Suprapubic skin (tissue), 4 donors: Measurements from ENCODE around the gene NPC1L1.

Experiments
- EP300 ChIP-seq: sonication (generic); formaldehyde crosslinking; IDR thresholded peaks from one replicate; pipeline ENCODE4 v1.6.1; 2017; ENCODE audit warnings: antibody characterized with exemption
- POLR2A ChIP-seq, 2 donors: fragments of 450-650 bp; IDR thresholded peaks; one replicate each; pipeline ENCODE4 v1.6.1; 2017; ENCODE audit warnings: antibody characterized with exemption in 2 of 2, mild to moderate bottlenecking in 2 of 2, moderate library complexity in 2 of 2
- POLR2AphosphoS5 ChIP-seq, 3 donors: sonication (generic); formaldehyde crosslinking; IDR thresholded peaks; one replicate each; pipeline ENCODE4 v1.6.1; 2017; ENCODE audit warnings: antibody characterized with exemption in 3 of 3
- TF ChIP-seq, protein P1 (sequence below), 2 donors: fragments of 200-600 bp in 1 of 2; fragments of 450-650 bp in 1 of 2; sonication (generic) in 1 of 2; IDR thresholded peaks; one replicate each; pipeline ENCODE4 v1.5.1; 2016 to 2019; ENCODE audit warnings: antibody characterized with exemption in 2 of 2, mild to moderate bottlenecking in 1 of 2, moderate library complexity in 1 of 2

DNA sequence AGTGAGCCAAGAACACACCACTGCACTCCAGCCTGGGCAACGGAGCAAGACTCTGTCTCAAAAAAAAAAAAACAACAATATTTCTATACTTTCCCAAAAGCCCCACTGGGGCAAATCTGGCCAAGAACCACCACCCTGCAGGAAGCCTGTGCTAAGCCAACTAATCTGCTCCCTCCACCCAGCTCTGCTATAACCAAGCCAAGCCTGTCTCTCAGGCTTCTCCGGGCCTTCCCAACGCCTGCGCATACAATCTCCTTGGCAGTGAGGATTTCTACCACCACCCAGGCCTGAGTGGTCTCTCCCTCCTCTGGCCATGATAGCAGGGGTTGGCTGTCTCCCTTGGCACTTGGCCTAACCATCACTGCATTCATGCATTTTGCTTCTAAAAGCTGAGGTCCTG lies 18.4 kb upstream of the NPC1L1 start:
- TF ChIP-seq, protein P1, sequence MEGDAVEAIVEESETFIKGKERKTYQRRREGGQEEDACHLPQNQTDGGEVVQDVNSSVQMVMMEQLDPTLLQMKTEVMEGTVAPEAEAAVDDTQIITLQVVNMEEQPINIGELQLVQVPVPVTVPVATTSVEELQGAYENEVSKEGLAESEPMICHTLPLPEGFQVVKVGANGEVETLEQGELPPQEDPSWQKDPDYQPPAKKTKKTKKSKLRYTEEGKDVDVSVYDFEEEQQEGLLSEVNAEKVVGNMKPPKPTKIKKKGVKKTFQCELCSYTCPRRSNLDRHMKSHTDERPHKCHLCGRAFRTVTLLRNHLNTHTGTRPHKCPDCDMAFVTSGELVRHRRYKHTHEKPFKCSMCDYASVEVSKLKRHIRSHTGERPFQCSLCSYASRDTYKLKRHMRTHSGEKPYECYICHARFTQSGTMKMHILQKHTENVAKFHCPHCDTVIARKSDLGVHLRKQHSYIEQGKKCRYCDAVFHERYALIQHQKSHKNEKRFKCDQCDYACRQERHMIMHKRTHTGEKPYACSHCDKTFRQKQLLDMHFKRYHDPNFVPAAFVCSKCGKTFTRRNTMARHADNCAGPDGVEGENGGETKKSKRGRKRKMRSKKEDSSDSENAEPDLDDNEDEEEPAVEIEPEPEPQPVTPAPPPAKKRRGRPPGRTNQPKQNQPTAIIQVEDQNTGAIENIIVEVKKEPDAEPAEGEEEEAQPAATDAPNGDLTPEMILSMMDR (IDR thresholded peaks at IDR 0.05), result no peak
- no peak for TF ChIP-seq POLR2A (IDR thresholded peaks at IDR 0.05)
- no peak for TF ChIP-seq POLR2AphosphoS5 (IDR thresholded peaks at IDR 0.05)
- no peak for TF ChIP-seq EP300
